DOHH2 (cell line): ENCODE data around the gene PACSIN1.

Source experiments
- H3F3A ChIP-seq: fragments of 200-600 bp; sonication (generic), shearing (Covaris generic); 2 replicates; pipeline ENCODE4 v1.6.0; 2016; ENCODE audit warnings: antibody characterized with exemption, mild to moderate bottlenecking; ENCODE audit not compliant: control insufficient read depth, insufficient read depth
- H3K27ac ChIP-seq: fragments of 200-600 bp; sonication (generic); 2 replicates; pipeline ENCODE4 v1.5.1; 2014; ENCODE audit warnings: low read depth, mild to moderate bottlenecking, low read length, moderate library complexity
- H3K27me3 ChIP-seq: fragments of 200-600 bp; sonication (generic); 2 replicates; pipeline ENCODE4 v1.6.1; 2014; ENCODE audit warnings: mild to moderate bottlenecking, low read length, mixed read lengths; ENCODE audit not compliant: control insufficient read depth
- H3K36me3 ChIP-seq: fragments of 200-600 bp; sonication (generic); 2 replicates; pipeline ENCODE4 v1.6.1; 2014; ENCODE audit warnings: mild to moderate bottlenecking, low read length, moderate library complexity, mixed read lengths; ENCODE audit not compliant: control insufficient read depth
- H3K4me1 ChIP-seq: fragments of 200-600 bp; sonication (generic); 2 replicates; pipeline ENCODE4 v1.6.1; 2014; ENCODE audit warnings: mild to moderate bottlenecking, low read length, mixed read lengths; ENCODE audit not compliant: control insufficient read depth
- H3K4me2 ChIP-seq: fragments of 200-600 bp; sonication (generic); 2 replicates; pipeline ENCODE4 v1.6.0; 2014; ENCODE audit warnings: mild to moderate bottlenecking, low read length, moderate library complexity
- H3K4me3 ChIP-seq: fragments of 200-600 bp; sonication (generic); 2 replicates; pipeline ENCODE4 v1.5.1; 2014; ENCODE audit warnings: mild to moderate bottlenecking, low read length, mixed read lengths
- H3K79me2 ChIP-seq: fragments of 200-600 bp; sonication (generic); 2 replicates; pipeline ENCODE4 v1.6.1; 2014; ENCODE audit warnings: mild to moderate bottlenecking, low read length, mixed read lengths; ENCODE audit not compliant: control insufficient read depth
- H3K9me2 ChIP-seq: fragments of 200-600 bp; sonication (generic); replicated peaks from 2 replicates; pipeline ENCODE4 v1.6.1; 2014; ENCODE audit warnings: mild to moderate bottlenecking, low read length, mixed read lengths; ENCODE audit not compliant: control insufficient read depth
- H3K9me3 ChIP-seq: fragments of 200-600 bp; sonication (generic); 2 replicates; pipeline ENCODE4 v1.6.1; 2014; ENCODE audit warnings: antibody characterized with exemption, low read length, mixed read lengths; ENCODE audit not compliant: control insufficient read depth, insufficient read depth
- H4K20me1 ChIP-seq: fragments of 200-600 bp; sonication (generic); 2 replicates; pipeline ENCODE4 v1.6.0; 2014; ENCODE audit warnings: low read depth, mild to moderate bottlenecking, antibody characterized with exemption, low read length, moderate library complexity; ENCODE audit not compliant: control insufficient read depth, insufficient read depth
- CTCF ChIP-seq: fragments of 200-600 bp; sonication (generic); IDR thresholded peaks from one replicate; pipeline ENCODE4 v1.5.1; 2014; ENCODE audit warnings: antibody characterized with exemption, mild to moderate bottlenecking, low read depth, low read length; ENCODE audit not compliant: poor library complexity, severe bottlenecking
- EZH2phosphoT487 ChIP-seq: fragments of 200-600 bp; sonication (generic); IDR thresholded peaks from 2 replicates; pipeline ENCODE4 v1.6.1; 2017; ENCODE audit warnings: borderline replicate concordance, mild to moderate bottlenecking, antibody characterized with exemption, low read length, moderate library complexity, mixed read lengths

Gene PACSIN1

GRCh38 chr6:34540222-34540621 is 74.3 kb downstream of the PACSIN1 start:
- Histone ChIP-seq H3K27me3 (no peaks in the 10 kb centered on the region), H3K9me3 (no peaks in the 10 kb centered on the region), H4K20me1 (no peaks in the 10 kb centered on the region), H3K36me3 (no peaks in the 10 kb centered on the region), H3K4me1 (no peaks in the 10 kb centered on the region), H3F3A (no peaks in the 10 kb centered on the region), H3K4me2 (no peak overlapping the region), H3K79me2 (no peaks in the 10 kb centered on the region), H3K4me3 (no peak overlapping the region), H3K9me2 (no peaks in the 10 kb centered on the region), H3K27ac (no peak overlapping the region)
- TF ChIP-seq CTCF (no peak), EZH2phosphoT487 (no peak)

GRCh38 chr6:34540841-34541240 is 75.0 kb downstream of the PACSIN1 start:
- Histone ChIP-seq H3K9me2 (no peaks in the 10 kb centered on the region), H3K4me1 (no peaks in the 10 kb centered on the region), H3K27ac (no peak overlapping the region), H3K36me3 (no peaks in the 10 kb centered on the region), H3K4me2 (no peak overlapping the region), H3K79me2 (no peaks in the 10 kb centered on the region), H3K9me3 (no peaks in the 10 kb centered on the region), H3K4me3 (no peak overlapping the region), H3F3A (no peaks in the 10 kb centered on the region), H4K20me1 (no peaks in the 10 kb centered on the region), H3K27me3 (no peaks in the 10 kb centered on the region; the same call in 1 of the 2 replicates)
- TF ChIP-seq EZH2phosphoT487: no peak
- TF ChIP-seq CTCF: no peak

GRCh38 chr6:34543421-34543820 is 77.5 kb downstream of the PACSIN1 start:
- no peaks in the 10 kb centered on the region for H3K79me2 ChIP-seq
- no peak overlapping the region for H3K4me3 ChIP-seq
- no peaks in the 10 kb centered on the region for H3F3A ChIP-seq
- no peaks in the 10 kb centered on the region for H3K4me1 ChIP-seq
- TF ChIP-seq EZH2phosphoT487: no peak
- no peaks in the 10 kb centered on the region for H3K9me2 ChIP-seq
- no peaks in the 10 kb centered on the region for H4K20me1 ChIP-seq
- no peak overlapping the region for H3K27ac ChIP-seq
- no peaks in the 10 kb centered on the region for H3K36me3 ChIP-seq
- peaks cover 9% of the 10 kb centered on the region for H3K27me3 ChIP-seq
- no peaks in the 10 kb centered on the region for H3K9me3 ChIP-seq
- H3K4me2 ChIP-seq: no peak overlapping the region

GRCh38 chr6:34544052-34544604 is 78.3 kb downstream of the PACSIN1 start:
- Histone ChIP-seq H3K9me3 (no peaks in the 10 kb centered on the region), H3F3A (no peaks in the 10 kb centered on the region), H4K20me1 (no peaks in the 10 kb centered on the region), H3K27ac (no peak overlapping the region), H3K4me2 (no peak overlapping the region), H3K27me3 (peaks cover 9% of the 10 kb centered on the region), H3K4me3 (no peak overlapping the region), H3K4me1 (no peaks in the 10 kb centered on the region), H3K9me2 (no peaks in the 10 kb centered on the region), H3K79me2 (no peaks in the 10 kb centered on the region), H3K36me3 (no peaks in the 10 kb centered on the region)
- no peak for TF ChIP-seq EZH2phosphoT487
- TF ChIP-seq CTCF: no peak
